Embryonic facial prominence (tissue), 1 donor: Measurements from ENCODE around the gene WNT2B.
A peak's percentile ranks its signal among the peaks of the same experiment; 100 is the strongest.

ENCODE experiments used
- DNase-seq: peaks from one replicate; pipeline ENCODE4 v3.0.0-alpha.2; 2016; ENCODE audit errors: extremely low spot score

Gene WNT2B

GRCh38 chr1:112527266-112528010 lies 18.7 kb downstream of the WNT2B start:
- no peak for DNase-seq

- no peak for DNase-seq
Measured at GRCh38 chr1:112528076-112528475, 19.3 kb downstream of the WNT2B start.

GRCh38 chr1:112529301-112529700 lies 20.5 kb downstream of the WNT2B start:
- DNase-seq = no peak

- no peak for DNase-seq
Measured at GRCh38 chr1:112530832-112531231, 22.1 kb downstream of the WNT2B start.

- DNase-seq = no peak
Measured at GRCh38 chr1:112532064-112532463, 23.3 kb downstream of the WNT2B start.

GRCh38 chr1:112533029-112533428 lies 24.3 kb downstream of the WNT2B start:
- no peak for DNase-seq

GRCh38 chr1:112536561-112536960 lies 27.8 kb downstream of the WNT2B start:
- no peak for DNase-seq

- DNase-seq = no peak
Measured at GRCh38 chr1:112537456-112537855, 28.7 kb downstream of the WNT2B start.

GRCh38 chr1:112538883-112539282 lies 30.1 kb downstream of the WNT2B start:
- DNase-seq = no peak

- no peak for DNase-seq
Measured at GRCh38 chr1:112540226-112540794, 31.5 kb downstream of the WNT2B start.

- no peak for DNase-seq
Measured at GRCh38 chr1:112541299-112541698, 32.5 kb downstream of the WNT2B start.

GRCh38 chr1:112542206-112542973 lies 33.6 kb downstream of the WNT2B start:
- DNase-seq = no peak

GRCh38 chr1:112544011-112544688 lies 35.4 kb downstream of the WNT2B start:
- no peak for DNase-seq

GRCh38 chr1:112544751-112545150 lies 36.0 kb downstream of the WNT2B start:
- no peak for DNase-seq

- no peak for DNase-seq
Measured at GRCh38 chr1:112546076-112546475, 37.3 kb downstream of the WNT2B start.

GRCh38 chr1:112548547-112548946 lies 39.8 kb downstream of the WNT2B start:
- no peak for DNase-seq

GRCh38 chr1:112549590-112549989 lies 40.8 kb downstream of the WNT2B start:
- DNase-seq = no peak

- DNase-seq = no peak
Measured at GRCh38 chr1:112554411-112554810, 45.6 kb downstream of the WNT2B start.

- DNase-seq = peak; percentile 7
Measured at GRCh38 chr1:112557385-112557784, 48.6 kb downstream of the WNT2B start.

- no peak for DNase-seq
Measured at GRCh38 chr1:112558634-112559033, 49.9 kb downstream of the WNT2B start.

- no peak for DNase-seq
Measured at GRCh38 chr1:112563341-112563740, 54.6 kb downstream of the WNT2B start.

GRCh38 chr1:112564081-112564480 lies 55.3 kb downstream of the WNT2B start:
- DNase-seq = no peak
